Activated CD4-positive, alpha-beta T cell treated with anti-CD3 and anti-CD28 coated beads, Interleukin-2, amount 50 U/mL, for 48 hours (primary cell): ENCODE measurements around the gene AARSD1.
"Not testable (repeated sequence)": the region's sequence is repeated elsewhere in the genome, so short reads cannot be mapped to it uniquely, and the experiment has no call there.

Experiments used
- DNase-seq, 2 experiments: peaks; one replicate each; pipeline ENCODE4 v3.0.0-alpha.2; 2020

Gene AARSD1

DNA sequence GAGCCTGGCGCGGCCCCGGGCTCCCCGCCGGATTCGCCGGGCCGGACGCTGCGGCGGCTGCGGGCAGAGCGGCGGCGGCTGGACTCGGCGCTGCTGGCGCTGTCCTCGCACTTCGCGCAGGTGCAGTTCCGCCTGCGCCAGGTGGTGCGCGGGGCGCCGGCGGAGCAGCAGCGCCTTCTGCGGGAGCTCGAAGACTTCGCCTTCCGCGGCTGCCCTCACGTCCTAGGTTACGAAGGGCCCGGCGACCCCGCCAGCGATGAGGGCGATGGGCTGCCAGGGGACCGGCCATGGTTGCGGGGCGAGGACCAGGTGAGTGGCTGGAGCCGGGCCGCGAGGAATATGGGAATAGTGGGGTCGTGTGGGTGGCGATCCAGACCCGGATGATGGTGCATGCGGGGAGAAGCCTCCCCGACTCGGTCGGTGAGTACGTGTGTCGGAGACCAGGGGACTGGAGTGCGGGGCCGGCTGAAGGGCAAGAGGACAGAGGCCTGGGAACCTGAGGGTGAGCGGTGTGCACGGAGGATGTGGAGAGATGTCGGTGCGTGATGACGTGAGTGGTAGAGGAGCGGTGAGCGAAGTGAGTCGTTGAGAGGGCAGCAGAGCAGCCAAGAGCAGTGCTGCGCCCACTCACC, 16.6 kb upstream of the AARSD1 start:
- DNase-seq: peak; percentile 74 to 80

DNA sequence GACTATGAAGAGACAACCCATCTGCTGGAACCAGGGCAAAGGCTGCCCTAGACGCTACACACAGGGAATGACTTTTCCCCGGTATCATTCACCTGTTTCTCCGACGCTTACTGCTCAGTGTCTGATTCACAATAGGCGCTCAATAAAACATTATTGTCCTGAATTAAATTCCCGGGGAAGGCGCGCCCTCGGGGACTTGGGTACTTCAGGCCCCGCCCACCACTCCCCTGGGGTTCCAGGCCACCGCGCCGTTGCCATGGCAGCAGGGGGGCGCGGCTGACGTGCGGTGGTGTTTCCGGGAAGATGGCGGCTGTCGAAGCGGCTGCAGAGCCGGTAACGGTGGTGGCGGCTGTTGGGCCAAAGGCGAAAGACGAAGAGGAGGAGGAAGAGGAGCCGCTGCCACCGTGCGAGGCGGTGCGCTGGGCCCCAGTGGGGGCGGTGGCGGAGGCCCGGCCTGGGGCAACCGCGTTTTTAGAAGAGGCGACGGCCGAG, 16.1 kb upstream of the AARSD1 start, which contains the start of gene RUNDC1:
RUNDC1 (plus strand) TSS at position 292 of the 492 bp plus-strand sequence; CDS start at position 304, 12 bp downstream.
- peak; percentile 93 to 94 for DNase-seq

DNA sequence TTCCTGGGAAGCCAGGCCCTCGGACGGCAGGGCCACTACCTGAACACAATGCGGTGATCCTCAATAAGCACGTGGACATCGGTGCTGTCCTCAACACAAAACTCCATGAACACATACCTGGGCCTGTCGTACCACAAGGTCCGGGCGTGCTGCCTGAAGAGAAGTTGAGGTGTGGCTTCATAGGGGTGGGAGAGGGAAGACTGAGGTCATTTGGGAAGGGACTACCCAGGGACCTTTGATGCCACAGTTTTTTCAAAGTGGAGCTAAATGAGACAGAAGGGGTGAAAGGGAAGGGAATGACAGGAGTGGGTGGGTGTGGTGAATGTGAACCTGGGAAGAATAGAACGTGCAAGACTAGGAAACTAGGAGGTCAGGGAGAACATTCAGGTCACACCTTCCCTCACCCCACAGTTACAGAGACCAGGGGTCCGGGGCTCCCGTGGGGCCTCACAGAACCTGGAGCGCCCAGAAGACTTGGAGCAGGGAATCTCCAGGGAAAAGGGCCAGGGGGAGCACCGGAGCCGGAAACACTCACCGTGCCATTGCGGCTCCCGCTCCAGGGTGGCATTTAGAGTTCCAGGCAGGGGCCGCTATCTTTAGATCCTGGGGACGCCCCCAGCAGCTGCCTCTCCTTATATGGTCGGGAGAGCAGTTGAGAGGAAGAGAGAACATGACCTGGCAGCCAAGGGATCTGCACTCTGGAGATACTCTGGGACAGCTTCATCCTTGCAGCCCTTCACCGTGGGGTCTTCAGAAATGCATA, 15.4 kb upstream of the AARSD1 start, which contains the start of gene PTGES3L:
PTGES3L (minus strand) TSS at position 570 of the 763 bp plus-strand sequence; CDS start at position 543, 27 bp downstream.
- peak; percentile 34 to 47 for DNase-seq

DNA sequence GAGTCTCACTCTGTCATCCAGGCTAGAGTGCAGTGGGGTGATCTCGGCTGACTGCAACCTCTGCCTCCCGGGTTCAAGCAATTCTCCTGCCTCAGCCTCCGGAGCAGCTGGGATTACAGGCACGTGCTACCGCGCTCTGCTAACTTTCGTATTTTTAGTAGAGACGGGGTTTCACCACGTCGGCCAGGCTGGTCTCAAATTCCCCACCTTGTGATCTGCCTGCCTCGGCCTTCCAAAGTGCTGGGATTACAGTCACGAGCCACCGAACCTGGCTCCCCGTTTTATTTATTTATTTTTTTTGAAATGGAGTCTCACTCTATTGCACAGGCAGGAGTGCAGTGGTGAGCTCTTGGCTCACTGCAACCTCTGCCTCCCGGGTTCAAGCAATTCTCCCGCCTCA, 11.4 kb upstream of the AARSD1 start:
- not testable (repeated sequence) for DNase-seq

DNA sequence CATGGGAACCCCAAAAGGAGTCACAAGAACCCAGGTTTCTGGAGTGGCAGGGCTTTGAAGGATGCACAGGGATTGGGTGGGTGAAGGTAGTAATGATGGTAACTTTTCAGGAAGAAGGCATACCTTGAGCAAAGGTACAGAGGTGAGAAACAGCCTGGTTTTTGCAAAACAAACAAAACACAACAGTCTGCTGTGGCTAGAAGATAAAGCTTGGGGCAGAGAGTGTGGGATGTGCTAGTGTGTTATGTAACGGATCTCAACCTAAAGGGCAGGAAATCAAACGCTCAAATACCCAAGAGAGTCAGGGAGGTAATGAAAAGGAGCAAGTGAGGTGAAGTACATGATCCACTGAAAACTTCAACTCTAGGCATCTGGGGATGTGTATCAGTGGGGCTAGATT, 11.0 kb upstream of the AARSD1 start:
- no peak for DNase-seq

DNA sequence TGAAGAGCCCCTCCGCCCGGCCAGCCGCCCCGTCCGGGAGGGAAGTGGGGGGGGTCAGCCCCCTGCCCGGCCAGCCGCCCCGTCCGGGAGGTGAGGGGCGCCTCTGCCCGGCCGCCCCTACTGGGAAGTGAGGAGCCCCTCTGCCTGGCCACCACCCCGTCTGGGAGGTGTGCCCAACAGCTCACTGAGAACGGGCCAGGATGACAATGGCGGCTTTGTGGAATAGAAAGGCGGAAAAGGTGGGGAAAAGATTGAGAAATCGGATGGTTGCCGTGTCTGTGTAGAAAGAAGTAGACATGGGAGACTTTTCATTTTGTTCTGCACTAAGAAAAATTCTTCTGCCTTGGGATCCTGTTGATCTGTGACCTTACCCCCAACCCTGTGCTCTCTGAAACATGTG, 9.1 kb upstream of the AARSD1 start:
- DNase-seq: not testable (repeated sequence)

DNA sequence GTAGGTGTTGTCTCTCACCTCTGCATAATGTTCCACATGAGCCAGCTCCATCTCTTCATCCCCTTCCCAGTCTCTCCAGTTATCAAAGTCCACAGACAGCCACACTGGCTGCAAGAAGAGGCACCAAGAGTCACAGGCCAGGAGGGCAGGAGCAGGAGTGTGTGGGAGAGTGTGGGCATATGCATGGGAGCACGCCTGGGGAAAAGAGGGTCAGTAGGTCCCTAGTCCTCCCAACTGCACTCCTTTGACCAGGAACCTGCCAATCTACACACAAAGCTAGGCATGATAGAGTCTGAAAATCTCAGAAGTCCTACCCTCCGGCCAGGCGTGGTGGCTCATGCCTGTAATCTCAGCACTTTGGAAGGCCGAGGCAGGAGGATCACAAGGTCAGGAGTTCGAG, 7.3 kb upstream of the AARSD1 start:
- no peak for DNase-seq

DNA sequence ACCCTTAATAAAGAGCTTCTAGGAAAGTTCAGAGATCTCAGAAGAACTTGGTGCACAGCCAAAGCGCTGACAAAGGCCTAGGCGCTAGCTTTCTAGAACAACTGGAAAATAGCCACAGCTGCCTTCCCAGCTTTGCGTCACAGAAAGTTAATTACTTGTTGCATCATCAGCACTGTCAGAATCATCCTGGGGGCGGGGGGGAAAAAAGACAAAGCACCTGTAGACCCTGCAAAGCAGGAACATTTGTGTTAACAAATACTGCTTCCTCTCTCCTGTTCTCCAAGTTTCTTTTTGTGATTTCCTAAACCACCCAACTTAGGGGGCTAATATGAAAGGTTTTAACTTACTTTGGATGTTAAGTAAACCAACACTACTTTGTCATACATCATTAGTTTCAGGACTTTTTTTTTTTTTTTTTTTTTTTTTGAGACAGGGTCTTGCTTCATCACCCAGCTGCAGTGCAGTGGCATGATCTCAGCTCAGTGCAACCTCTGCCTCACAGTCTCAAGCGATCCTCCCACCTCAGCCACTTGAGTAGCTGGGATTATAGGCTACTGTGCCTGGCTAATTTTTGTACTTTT, 4.8 kb upstream of the AARSD1 start:
- DNase-seq: no peak

DNA sequence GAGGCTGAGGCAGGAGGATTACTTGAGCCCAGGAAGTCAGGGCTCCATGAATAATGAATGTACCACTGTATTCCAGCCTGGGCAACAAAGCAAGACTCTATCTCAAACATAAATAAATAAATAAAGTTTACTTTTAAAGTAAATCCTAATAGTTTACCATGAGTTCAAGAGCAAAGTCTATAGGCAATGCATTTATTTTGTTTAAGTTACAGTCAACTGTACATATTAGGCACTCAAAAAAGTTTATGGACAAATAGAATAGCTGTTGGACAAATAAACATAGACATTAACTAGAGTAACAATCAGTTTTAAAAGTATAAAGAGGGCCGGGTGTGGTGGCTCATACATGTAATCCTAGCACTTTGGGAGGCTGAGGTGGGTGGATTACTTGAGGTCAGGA, 3.7 kb upstream of the AARSD1 start:
- DNase-seq: no peak

DNA sequence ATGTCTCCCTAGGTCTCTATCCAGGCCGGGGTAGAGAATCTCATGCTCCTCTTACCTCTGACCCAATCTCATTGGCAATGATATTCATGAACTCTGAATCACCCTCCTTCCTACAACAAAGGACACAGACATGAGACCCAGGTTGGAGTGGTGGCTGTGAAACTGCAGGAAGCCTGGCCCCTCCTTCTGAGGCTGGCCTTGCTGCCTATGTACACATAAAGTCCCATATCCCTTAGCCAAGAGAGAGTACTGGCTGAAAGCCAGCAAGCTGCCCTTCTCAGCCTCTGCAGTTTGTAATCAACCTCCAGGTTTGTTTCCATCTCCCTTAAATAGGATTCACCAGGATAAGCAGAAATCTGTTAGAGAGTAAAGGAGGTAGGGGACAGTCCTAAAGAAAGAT, 10.6 kb downstream of the AARSD1 start:
- DNase-seq: no peak

DNA sequence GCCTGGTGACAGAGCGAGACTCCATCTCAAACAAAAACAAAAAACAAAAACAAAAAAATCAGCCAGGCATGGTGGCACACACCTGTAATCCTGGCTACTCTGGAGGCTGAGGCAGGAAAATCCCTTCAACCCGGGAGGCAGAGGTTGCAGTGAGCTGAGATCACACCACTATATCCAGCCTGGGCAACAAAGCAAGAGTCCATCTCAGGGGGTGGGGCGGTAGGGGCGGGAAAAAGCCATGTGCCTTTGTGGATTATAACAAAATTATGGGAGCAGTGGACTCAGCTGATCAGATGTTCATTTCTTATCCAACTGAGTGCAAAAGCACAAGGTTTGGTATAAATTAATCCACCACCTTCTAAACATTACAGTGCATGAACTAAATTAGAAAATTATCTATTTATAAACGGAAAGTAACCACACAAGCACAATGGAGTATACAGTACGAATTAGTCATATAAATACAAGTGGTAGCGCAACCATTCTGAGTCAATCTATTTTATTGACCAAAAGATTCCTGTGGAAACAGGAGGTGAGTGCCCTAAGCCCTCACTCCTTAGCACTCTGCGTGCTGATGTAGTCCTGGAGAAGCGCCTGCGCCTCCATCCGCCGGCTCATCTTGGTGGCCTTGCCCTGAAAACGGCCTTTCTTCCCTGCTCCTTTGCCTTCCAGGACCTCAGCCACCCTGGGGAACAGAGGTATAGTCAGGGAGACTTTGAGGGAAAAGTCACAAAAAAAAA, 14.0 kb downstream of the AARSD1 start:
- DNase-seq: no peak

DNA sequence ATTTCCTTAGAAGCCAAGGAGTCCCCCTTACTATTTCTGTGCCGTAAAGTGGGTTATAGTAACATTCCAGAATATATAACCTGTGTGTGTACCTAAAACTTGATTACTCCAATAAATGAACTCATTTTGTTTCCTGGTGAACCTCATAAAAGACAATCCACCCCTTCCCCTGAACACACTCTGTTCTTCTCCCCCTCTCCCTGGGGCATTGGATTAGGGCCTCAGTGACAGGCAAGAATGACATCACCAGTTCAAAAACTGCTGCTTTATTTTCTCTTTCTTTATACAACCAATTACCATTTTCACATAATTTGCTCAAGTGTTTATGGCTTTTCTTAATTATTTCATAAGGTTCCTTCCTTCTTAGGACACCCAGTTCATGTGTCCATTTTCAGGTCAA, 17.4 kb downstream of the AARSD1 start:
- no peak for DNase-seq

DNA sequence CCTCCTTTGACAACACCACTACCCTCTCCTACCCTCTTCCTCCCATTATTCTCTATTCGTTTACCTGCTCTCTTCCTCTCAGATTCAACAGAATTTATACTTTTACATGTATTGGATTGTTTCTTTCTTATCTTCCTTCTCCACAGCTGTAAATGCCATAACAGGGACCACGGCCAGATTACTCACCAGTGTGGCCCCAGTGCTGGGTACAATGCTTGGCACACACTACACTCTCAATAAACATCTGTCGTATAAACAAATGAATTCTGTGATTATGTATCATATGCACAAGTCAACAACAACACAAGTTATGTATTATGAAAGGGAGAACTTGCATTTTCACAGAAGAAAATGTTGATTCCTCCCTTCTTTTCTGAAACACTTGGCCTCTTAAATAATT, 20.0 kb downstream of the AARSD1 start:
- DNase-seq: no peak

DNA sequence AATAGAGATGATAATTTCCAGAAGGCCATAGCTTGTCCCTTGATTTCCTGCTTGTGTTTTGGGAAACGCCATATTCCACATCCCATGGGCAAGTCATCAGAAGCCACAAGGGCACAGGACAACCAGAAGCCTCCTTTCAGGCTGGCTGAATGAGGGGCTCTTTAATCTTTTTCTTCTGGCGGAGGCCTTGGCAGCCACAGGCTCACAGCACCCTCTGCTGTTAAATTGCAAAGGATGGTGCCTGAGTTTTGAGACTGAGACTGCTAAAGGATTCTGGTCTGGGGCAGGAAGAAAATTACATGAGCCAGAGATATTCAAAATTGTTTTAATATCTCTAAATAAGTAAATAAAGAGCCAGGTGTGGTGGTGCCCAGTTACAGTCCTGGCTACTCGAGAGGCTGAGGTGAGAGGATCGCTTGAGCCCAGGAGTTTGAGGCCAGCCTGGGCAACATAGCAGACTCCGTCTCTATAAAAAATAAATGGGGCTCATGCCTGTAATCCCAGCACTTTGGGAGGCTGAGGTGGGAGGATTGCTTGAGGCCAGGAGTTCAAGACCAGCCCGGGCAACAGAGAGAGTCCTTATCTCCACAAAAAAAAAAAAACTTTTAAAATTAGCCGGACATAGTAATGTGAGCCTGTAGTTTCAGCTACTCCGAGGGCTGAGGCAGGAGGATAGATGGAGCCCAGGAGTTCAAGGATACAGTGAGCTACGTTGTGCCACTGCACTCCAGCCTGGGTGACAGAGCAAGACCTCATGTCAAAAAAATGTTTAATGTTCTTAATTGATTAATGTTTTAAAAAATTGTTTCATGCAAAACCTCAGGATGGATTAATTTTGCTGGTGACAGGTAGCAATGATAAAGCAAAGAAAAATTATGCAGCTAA, 26.3 kb downstream of the AARSD1 start:
- peak; percentile 6 to 17 for DNase-seq

DNA sequence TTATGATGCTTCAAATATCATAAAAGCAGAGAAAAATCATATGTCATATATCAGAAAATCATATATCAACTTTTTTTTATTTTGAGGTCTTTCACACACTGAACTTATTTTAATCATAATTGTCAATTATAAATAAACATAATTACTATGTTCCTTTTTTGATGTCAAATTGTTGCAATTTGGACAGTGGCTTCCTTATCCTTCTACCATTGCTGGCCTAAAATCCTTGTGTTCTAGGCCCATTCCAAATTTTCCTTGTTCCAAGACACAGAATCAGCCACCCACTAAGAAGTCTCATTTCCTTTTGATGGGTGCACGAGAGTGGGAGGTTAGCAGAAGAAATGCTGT, 34.8 kb downstream of the AARSD1 start:
- no peak for DNase-seq

DNA sequence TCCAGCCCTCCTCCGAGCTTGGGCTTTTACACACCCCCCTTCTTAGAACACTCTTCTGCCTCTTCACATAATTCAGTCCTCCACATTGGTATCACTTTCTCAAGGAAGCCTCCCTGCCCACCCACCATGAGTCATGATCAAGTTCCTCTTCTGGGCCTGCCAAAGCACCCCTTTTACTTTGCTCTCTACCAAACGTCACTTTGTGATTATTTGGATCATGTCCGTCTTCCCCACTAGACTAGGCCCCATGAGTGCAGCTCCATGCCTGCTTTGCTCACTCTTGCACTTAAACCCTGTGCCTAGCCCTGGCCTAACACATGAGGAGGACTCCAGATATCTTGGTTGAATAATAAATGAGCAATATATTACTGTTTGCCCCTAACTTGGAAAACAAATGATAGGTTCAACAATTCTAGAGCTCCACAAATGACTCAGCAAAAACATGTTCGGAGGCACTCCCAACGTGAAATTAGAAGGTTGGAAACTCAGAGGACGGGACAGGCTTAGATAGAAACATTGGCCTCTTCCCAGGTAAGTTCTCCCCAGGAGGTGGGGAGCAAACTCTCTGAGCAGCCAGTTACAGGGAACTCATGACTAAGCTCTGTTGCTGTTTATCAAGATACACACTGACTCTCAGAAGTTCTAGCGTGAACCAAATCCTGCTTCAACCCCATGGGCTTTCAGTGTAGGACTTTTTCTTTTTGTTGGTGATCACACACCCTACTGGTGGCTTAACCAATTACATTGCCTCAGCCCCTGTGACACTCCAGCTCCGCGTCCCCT, 35.3 kb downstream of the AARSD1 start:
- DNase-seq: peak; percentile 15 to 44

DNA sequence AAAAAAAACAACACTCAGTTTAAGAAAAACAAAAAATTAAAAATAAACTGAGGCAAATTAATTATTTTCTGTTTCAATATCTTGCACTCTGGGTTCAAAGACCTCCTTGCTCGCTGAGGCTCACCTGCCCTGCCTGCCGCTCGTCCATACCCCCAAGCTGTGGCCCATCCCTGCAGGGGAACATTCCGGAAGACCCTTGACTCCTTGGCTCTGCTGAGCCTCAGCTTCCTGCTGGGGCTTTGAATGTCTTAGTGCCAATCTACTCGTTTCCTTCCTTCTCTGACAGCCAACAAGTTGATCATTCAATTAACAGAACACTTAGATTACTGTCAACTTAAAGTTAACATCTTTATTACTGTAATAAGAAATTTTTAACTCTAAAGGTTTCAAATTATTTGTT, 39.4 kb downstream of the AARSD1 start:
- no peak for DNase-seq

DNA sequence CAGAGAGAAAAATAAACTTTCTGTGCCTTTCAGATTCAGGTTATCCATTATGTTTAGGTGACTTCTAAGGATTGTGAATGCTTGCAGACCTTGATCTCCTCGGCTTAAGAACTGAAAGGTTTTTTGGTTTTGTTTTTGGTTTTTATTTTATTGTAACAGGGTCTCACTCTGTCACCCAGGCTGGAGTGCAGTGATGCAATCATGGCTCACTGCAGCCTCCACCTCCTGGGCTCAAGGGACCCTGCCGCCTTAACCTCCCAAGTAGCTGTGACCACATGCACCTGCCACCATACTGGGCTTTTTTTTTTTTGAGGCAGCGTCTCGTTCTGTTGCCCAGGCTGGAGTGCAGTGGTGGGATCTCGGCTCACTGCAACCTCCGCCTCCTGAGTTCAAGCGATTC, 40.8 kb downstream of the AARSD1 start:
- not testable (repeated sequence) for DNase-seq

DNA sequence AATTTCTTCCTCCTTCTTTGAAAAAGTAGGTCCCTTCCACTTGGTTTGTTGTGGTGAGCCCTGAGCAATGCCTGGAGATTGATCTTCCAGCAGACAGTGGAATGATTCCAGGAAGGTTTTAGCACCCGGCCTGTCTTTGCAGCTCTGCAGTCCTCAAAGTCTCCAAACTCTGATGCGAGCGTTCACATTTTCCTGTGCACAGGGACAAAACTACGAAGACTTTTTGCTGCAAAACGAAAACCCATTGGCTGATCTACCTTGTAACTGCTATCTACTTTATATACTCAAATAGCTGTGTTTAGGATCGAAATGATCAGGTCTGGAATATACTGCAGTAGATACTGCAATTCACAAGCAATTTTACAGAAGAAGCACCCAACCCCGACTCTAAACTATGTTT, 42.0 kb downstream of the AARSD1 start:
- no peak for DNase-seq

DNA sequence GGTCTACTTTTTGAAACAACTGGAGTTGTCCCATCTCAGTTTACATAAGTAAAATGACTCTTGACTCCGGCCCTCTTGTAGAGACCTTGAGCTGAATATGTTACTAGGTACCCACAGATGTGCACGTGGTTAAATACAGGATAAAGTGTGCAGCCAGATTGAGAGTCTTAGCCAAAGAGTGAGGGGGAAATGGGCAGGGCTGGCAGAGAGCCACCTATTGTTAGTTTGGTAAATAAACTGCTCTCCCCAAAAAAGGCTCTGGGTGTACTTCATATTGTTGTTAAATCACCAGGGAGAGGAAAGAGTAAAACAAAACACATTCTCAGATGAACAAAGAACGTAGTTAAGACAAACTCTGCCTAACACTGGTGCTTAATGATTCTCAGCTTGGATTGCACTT, 43.3 kb downstream of the AARSD1 start:
- DNase-seq: no peak
